GM15510 (cell line): Measurements from ENCODE around the gene P4HB.

Source experiments
- POLR2A ChIP-seq: IDR thresholded peaks from 3 replicates; pipeline ENCODE4 v1.6.1; 2011; ENCODE audit warnings: borderline replicate concordance; ENCODE audit not compliant: insufficient read length; ENCODE audit errors: extremely low read depth

P4HB gene

DNA sequence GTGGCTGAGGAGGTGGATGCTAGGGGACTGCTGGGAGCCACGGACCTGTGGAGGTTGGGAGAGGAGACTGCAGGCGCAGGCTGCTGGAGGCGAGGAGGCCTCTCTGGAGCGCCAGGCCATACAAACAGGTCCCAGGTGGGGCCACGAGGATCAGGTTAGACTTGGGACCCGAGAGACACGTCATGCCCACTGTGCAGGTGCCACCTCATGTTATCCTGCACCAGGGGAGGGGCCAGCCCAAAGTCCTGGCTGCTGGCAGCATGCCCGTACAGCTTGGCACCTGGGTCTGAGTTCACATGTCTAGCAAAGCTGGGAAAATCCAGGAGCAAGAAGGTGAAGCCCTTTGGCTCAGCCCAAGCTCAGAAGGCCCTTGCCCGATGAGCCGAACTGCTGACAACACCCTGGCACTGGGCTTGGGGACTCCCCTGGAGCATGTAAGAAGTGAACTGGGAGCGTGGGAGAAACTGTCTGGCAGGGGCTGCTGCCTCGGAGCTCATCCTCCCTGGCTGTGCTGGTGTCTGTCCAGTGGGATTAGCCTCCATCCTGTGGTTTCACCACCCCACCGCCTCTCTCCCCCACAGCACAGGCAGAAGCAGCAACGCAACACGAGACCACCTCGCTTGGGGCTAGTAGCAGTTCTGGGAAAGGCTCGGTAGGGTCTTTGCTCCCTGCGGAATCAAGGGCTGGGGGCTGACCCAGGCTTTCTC lies 5.6 kb upstream of the P4HB start:
- no peak for TF ChIP-seq POLR2A

DNA sequence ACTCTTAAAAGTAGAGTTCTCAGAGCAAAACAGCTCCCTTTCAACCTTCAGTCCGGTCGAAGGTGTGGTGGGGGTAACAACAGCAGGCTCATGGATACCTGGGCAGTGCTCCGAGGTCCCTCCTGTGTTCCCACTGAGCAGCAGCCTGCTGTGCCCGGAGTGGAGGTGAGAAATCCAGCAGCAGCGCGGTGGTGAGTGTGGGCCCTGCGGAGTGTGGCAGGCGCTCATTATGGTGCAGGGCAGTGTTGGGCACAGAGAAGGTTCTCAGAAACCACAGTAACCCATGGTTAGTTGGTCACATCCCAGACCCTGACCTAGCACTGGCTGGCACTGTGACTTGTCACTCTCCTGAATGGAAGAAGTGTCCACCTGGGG lies 5.0 kb upstream of the P4HB start:
- no peak for TF ChIP-seq POLR2A

DNA sequence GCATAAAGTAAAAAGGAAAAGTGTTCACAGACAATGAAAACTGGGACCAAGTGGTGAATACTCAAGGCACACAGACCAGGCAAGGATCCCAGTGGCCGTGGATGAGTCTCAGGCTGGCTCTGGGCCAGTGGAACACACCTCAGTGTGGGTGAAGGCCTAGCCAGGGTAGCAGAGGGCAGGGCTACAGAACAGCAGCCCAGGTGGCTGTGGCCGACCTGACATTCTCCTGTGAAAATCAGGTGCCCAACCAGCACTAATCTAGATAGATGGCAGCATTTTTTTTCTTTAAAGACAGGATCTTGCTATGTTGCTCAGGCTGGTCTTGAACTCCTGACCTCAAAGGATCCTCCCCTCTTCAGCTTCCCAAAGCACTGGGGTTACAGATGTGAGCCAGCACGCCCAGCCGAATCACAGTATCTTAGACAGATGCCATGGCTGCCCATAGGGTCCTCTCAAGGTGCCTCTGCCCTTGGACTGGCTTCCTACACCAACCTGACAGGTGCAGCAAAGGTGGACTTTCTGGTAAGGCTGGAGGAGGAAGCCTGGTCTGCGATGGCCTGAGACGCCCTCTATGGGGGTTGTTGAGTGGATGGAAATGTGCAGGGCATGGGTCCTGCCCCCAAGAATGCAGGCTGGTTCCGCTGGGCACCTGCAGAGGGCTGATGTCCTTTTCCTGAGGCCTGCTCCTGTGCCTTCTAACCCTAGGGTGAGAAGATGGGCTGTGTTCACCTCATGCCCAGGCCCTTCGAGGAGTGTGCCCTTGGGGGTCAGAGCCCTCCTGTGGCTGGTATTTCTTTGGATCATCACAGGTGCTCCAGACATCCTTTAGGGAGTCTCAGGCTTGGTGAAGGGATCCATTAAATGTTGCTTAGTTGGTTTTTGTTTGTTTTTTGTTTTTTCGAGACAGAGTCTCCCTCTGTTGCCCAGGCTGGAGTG lies 3.8 kb upstream of the P4HB start:
- no peak for TF ChIP-seq POLR2A

DNA sequence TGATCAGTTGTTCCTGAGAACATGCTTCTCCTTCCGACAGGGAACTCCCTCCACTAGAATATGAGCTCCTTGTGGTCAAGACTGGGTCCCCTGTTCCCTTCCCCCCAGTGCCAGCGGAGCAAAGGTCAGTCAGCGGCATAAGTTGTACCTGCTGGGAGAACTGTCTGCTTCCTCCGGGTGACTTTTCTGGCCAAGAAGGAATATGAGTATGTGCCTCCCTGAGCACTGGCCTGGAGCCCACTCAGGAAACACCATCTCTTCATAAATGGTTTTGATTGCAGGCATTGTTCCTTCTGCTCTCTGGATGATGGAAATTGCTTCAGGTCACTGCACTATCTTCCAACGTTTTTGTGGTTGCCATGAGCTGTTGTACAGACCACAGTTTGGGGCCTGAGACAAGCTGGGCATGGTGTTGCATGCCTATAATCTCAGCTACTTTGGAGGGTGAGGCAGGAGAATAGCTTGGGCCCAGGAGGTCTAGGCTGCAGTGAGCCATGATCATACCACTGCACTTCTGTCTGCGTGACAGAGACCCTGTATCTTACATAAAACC lies 2.9 kb upstream of the P4HB start:
- no peak for TF ChIP-seq POLR2A

DNA sequence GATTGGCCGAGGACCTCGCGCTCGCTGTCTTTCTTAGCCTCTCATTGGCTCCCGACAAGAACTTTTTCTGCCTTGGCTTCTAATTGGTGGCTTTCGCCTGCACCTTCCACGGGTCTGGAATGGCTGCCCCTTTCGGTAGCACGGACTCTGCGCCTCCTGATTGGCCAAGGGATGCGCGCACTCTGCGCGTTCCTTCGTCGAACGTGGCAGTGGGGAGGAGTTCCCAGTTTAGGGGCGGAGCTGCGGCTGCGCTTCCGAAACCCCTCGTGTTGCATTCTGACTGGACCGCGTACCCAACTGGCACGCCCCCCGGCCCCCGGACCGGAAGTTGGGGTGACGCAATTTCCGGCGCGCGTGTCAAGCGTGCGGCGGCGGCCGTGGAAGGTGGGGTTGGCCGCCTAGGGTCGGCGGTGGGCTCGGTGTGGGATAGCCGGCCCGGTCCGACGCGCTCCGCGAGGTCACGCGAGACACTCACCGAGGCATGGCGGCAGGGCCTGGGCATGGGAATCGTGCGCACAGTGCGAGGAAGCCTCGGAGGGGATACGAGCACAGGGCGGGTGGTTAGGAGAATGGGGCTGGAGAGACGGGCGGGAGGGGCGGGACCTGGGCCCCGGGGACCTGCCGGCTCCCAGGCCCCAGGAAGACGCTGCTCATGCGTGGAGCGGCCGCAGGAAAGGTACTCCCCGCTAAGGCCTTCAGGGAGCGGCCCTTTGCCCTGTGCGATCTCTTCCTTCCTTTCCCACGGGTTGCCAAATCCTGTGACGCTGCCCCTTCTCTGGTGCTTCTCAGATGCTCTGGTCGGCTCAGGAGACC lies 627 bp upstream of the P4HB start:
- TF ChIP-seq POLR2A, result peak; percentile 94

DNA sequence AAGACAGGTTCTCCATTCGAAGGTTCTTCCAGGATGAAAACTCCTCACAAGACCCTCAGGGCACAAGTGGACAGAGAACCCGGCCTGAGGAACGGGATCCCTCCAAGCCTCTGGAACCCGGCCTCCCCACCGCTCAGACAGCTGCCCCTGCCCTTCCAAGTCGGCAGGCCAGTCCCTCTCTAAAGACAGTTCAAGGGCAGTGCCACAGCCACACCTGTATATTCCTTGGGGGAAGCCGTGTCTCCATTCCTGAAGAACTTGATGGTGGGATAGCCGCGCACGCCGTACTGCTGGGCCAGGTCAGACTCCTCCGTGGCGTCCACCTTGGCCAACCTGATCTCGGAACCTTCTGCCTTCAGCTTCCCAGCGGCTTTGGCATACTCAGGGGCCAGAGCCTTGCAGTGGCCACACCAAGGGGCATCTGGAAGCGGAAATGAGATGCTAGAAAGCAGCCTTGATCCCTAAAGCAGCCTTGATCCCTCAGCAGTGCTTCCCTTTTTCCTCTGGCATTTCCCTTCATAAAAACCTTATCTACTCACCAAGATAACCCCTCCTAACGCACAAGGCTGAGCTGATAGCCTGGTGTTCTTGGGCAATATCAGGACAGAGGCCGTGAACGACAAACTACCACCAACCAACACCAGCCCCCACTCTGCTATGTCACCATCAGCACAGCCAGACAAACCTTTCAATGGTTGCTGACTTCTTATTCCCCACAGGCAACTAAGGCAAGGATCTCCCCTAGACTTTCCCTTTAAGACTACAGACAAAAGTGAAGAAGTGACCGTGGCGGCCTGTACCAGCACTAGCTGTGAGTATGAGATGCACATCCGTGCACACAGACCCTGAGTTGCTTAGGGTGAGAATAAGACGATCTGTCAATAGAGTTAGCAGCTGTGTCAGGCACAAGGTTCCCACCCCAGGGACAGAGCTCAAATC lies 1.1 kb downstream of the P4HB start:
- TF ChIP-seq POLR2A, result no peak

DNA sequence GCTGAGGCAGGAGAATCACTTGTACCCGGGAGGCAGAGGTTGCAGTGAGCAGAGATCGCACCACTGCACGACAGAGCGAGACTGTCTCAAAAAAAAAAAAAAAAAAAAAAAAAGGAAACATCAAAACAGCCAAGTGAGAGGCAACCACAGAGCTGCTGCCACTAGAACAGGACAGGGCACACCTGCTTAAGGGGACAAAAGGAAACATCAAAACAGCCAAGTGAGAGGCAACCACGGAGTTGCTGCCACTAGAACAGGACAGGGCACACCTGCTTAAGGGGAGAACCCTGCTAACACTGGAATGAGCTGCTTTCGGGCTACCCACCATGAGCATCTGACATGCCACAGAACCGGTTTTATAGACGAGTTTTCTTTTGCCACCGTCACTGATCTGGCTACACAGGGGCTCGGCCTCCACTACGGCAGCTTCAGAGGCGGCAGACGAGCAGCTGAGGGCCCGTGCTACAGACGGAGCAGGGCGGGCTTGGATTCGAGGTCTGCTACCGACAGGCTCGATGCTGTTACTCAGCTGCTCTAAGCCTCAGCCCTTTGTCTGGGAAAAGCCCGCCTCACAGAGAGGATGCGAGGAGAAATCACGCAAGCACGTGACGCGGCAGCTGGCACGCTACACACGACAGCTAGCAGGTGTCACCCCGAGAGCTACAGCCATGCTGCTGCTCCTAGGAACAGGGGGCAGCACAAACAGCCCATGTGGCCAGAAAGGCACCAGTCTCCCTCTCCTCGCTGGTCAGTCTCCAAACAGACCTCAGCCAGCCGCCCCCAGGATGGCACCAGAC lies 2.0 kb downstream of the P4HB start:
- TF ChIP-seq POLR2A, result no peak

DNA sequence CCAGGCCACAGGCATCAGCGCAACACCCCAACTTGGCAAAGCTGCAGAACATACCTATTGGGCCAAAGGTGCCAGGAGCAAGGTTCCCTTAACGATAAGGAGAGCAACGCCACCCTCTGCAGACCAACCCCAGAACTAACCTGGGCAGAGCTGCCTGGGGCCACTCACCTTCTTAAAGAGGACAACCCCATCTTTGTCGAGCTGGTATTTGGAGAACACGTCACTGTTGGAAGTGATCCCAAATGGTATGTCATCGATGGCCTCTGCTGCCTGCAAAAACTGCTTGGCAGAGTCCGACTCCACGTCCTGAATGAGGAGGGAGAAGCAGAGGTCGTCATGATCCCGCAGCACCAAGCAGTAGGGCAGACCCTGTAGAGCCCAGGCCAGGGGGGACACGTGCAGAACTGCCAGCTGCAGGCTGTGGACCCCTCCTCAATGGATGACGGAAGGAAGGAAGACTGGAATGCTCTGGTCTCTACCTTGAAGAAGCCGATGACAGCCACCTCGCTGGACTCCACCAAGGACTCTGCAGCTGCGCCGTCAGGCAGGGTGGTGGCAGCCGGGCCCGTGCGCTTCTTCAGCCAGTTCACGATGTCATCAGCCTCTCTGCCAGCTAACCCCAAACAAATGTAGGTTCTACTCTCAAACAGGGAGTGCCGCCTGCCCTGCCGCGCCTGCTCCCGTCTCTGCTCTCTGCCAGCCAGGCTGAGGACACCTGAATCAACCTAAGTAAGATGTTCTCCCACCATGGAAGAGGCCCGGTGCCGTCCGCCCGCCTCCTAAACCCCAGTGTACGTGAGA lies 5.2 kb downstream of the P4HB start:
- TF ChIP-seq POLR2A, result no peak

DNA sequence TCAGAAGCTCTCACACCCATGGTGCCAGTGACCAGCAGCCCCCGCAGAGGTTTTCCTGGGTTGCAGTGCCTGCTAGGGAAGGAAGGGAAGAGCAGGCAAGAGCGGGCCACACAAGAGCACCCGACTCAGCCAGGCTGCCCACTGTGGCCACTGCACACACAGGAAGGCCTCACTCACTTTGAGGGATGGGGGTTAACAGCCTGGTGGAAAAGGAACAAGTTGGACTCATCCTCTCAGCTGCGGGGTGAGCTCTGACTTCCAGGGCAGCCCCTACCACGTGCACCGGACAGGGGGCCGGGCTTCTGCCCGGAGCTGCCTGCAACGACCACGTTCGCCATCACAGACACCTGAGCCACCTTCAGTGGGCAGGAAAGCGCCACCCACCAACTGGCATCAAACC lies 8.1 kb downstream of the P4HB start:
- no peak for TF ChIP-seq POLR2A

DNA sequence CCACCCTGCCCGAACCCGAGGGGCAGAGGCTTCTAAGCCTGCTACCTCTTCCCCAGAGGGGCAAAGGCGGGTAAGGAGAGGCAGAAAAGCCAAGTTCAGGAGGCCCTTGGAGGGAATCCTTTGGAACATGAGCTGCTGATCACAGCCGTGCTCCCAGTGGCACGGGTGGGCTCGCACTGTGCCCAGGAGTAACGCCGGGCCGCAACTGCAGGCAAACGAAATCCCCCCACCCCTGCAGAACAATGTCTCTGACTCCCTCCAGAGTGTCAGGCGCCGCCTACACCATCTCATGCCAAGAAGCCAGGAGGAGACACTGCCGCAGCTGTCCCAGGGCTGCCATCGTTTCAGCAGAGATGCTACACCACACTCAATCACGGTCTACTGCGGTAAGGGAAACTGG lies 8.9 kb downstream of the P4HB start:
- no peak for TF ChIP-seq POLR2A

DNA sequence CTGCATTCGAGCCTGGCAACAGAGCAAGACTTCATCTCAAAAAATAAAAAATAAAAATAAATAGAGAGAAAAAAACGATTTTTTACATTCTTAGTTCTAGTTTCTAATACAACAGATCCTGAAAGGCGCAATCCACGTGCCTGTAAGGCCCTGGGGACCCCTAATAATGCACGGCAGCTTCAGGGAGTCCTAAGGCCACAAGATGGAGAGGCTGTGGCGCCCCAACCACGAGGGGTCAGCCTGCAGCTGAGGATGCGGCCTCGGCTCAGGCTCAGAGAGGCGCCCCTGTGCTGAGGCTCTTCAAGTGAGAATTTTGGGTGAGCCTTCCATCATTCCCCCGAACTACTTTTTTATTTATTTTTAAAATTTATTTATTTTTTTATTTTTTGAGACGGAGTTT lies 10.9 kb downstream of the P4HB start:
- no peak for TF ChIP-seq POLR2A
